Upper lobe of left lung (tissue), 4 donors: Measurements from ENCODE around the gene SORBS1.

ENCODE experiments used
- CTCF ChIP-seq, 6 experiments: fragments of 450-650 bp in 4 of 6; fragments of 200-600 bp in 2 of 6; sonication (generic) in 2 of 6; IDR thresholded peaks; one replicate each; pipeline ENCODE4 v1.5.1; 2016 to 2019; ENCODE audit warnings: antibody characterized with exemption in 6 of 6
- EP300 ChIP-seq, 4 donors: sonication (generic); formaldehyde crosslinking; IDR thresholded peaks; one replicate each; pipeline ENCODE4 v1.5.1; 2017; ENCODE audit warnings: antibody characterized with exemption in 4 of 4, control low read depth in 2 of 4
- POLR2A ChIP-seq, 4 donors: fragments of 450-650 bp; IDR thresholded peaks; one replicate each; pipeline ENCODE4 v1.5.1; 2016 to 2017; ENCODE audit warnings: antibody characterized with exemption in 4 of 4, mild to moderate bottlenecking in 2 of 4
- POLR2AphosphoS5 ChIP-seq, 2 donors: sonication (generic); formaldehyde crosslinking; IDR thresholded peaks; one replicate each; pipeline ENCODE4 v1.5.1; 2017; ENCODE audit warnings: antibody characterized with exemption in 2 of 2

DNA sequence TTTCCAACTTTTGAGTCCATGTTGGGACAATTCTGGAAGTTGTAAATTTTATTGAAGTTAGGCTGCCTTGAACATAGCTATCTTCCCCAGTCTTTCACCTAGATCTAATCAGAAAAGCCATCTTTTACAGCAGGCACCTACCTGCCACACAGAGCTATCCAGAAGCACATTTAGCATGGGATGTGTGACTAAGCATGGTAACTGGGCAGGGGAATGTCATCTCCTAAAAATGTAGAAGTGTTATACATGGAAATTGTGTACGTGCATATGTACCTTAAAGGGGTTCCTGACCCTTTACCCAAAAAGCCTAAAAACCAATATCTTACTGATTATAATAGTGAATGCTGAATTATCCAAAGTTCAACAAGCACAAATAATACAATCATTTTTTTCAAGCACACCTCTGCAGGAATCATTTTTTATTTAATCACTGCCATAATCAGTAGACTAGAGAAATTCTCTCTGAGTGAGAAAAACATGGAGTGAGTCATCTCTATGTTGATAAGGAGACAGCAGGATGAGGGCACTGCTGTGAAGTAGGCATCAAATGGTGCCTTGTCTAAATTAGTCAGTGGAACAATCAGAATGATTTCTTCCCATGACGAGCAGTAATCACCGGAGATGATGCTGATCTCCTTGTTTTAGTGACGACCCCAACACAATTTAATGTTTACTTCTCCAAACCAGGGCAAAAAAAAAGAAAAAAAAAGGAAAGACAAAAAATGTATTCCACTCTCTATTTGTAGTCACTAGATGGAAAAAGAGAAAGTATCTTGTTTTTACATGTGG lies 75.9 kb downstream of the SORBS1 start:
- TF ChIP-seq CTCF (IDR thresholded peaks at IDR 0.05) (no peak), POLR2AphosphoS5 (IDR thresholded peaks at IDR 0.05) (no peak), POLR2A (IDR thresholded peaks at IDR 0.05) (no peak), EP300 (IDR thresholded peaks at IDR 0.05) (no peak)
